Neutrophil (primary cell): ENCODE data around the gene VEGFC.

Experiments
- H3K27ac ChIP-seq: fragments of 200-600 bp; sonication (generic); 2 replicates; pipeline ENCODE4 v1.5.1; 2016; ENCODE audit warnings: mild to moderate bottlenecking, moderate library complexity
- H3K27me3 ChIP-seq: fragments of 200-600 bp; sonication (generic); 2 replicates; pipeline ENCODE4 v1.6.0; 2016; ENCODE audit warnings: mild to moderate bottlenecking
- H3K36me3 ChIP-seq: fragments of 200-600 bp; sonication (generic); 2 replicates; pipeline ENCODE4 v1.5.1; 2017
- H3K4me1 ChIP-seq, 2 experiments: fragments of 200-600 bp in 1 of 2; sonication (generic) in 1 of 2; 1 replicate in 1 of 2; 2 replicates in 1 of 2; pipeline versions ENCODE4 v1.5.1 to v1.6.1; 2013 to 2016; ENCODE audit warnings: low read depth in 1 of 2, low read length in 1 of 2, mild to moderate bottlenecking in 1 of 2, moderate library complexity in 1 of 2; ENCODE audit not compliant: control insufficient read depth in 1 of 2, insufficient read depth in 1 of 2
- H3K4me3 ChIP-seq, 2 experiments: fragments of 200-600 bp in 1 of 2; sonication (generic) in 1 of 2; 1 replicate in 1 of 2; 2 replicates in 1 of 2; pipeline ENCODE4 v1.5.1; 2013 to 2016; ENCODE audit warnings: low read depth in 1 of 2, low read length in 1 of 2, mild to moderate bottlenecking in 1 of 2, moderate library complexity in 1 of 2
- H3K9me3 ChIP-seq: fragments of 200-600 bp; sonication (generic); 2 replicates; pipeline ENCODE4 v1.5.1; 2016
- TF ChIP-seq, protein P1 (sequence below): fragments of 200-600 bp; sonication (generic); IDR thresholded peaks from 2 replicates; pipeline ENCODE4 v1.5.1; 2016; ENCODE audit warnings: antibody characterized with exemption

The VEGFC gene

DNA sequence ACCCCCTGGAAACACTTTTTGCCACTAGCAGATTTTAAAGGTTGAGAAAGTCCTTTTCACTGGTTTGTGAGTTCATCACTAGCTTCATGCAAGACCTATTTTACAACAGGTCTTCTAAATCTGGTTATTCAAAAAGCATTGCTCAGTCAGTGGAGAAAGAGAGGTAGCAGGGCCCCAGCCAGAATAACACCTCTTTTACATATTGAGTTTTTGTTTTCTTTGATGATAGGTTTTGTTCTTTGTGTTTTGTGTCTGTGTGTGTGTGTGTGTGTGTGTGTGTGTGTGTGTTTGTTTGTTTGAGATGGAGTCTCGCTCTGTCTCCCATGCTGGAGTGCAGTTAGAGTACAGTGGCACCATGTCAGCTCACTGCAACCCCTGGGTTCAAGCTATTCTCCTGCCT lies 2.7 kb upstream of the VEGFC start:
- Histone ChIP-seq H3K27ac (no peak overlapping the region), H3K9me3 (no peaks in the 10 kb centered on the region), H3K36me3 (no peaks in the 10 kb centered on the region), H3K4me1 (peaks cover 0 to 6% of the 10 kb centered on the region in 2 experiments), H3K27me3 (peaks cover 56% of the 10 kb centered on the region), H3K4me3 (no peak overlapping the region)
- TF ChIP-seq, protein P1, sequence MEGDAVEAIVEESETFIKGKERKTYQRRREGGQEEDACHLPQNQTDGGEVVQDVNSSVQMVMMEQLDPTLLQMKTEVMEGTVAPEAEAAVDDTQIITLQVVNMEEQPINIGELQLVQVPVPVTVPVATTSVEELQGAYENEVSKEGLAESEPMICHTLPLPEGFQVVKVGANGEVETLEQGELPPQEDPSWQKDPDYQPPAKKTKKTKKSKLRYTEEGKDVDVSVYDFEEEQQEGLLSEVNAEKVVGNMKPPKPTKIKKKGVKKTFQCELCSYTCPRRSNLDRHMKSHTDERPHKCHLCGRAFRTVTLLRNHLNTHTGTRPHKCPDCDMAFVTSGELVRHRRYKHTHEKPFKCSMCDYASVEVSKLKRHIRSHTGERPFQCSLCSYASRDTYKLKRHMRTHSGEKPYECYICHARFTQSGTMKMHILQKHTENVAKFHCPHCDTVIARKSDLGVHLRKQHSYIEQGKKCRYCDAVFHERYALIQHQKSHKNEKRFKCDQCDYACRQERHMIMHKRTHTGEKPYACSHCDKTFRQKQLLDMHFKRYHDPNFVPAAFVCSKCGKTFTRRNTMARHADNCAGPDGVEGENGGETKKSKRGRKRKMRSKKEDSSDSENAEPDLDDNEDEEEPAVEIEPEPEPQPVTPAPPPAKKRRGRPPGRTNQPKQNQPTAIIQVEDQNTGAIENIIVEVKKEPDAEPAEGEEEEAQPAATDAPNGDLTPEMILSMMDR = no peak

DNA sequence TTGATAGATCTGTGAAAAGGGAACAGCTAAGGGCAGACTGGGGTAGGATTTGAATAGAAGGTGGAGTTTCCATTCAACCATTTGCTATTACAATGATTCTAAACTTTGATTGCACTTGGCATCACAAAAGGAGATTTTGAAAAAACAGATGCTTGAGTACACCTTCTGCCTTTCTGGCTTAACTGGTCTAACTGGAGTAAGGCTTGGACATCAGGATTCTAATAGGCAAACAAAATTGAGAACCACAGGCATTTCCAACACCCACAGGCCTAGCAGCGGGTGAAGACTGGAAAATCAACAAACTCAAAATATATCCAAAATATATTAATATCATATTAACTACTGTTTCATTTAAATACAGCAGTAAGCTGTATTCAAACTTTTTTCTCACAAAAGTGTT lies 1.9 kb upstream of the VEGFC start:
- TF ChIP-seq, protein P1 = no peak
- H3K4me1 ChIP-seq = peaks cover 0 to 6% of the 10 kb centered on the region in 2 experiments
- no peaks in the 10 kb centered on the region for H3K36me3 ChIP-seq
- no peaks in the 10 kb centered on the region for H3K9me3 ChIP-seq
- H3K27ac ChIP-seq = no peak overlapping the region
- peaks cover 64% of the 10 kb centered on the region for H3K27me3 ChIP-seq
- H3K4me3 ChIP-seq = no peak overlapping the region

DNA sequence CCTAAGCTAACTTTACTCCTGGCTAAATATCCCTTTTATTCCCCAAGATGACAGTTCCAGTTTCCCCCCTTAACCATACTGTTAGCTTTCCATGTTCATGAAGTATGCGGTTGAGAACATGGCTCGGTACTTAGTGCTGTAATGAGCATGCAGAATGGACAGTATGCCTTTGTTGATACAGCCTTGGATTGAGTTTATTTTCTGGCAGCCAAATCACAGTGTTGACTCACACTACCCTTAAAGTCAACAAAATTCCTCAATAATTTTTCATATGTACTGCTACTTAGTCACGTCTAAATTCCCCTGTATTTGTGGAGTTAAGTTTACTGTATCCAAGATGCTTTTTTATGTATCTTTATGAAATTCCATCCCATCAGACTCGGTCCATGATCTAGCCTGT lies 1.4 kb upstream of the VEGFC start:
- Histone ChIP-seq H3K27me3 (peaks cover 69% of the 10 kb centered on the region), H3K36me3 (no peaks in the 10 kb centered on the region), H3K4me3 (no peak overlapping the region), H3K27ac (no peak overlapping the region), H3K9me3 (no peaks in the 10 kb centered on the region), H3K4me1 (peaks cover 0 to 6% of the 10 kb centered on the region in 2 experiments)
- TF ChIP-seq, protein P1 = no peak

DNA sequence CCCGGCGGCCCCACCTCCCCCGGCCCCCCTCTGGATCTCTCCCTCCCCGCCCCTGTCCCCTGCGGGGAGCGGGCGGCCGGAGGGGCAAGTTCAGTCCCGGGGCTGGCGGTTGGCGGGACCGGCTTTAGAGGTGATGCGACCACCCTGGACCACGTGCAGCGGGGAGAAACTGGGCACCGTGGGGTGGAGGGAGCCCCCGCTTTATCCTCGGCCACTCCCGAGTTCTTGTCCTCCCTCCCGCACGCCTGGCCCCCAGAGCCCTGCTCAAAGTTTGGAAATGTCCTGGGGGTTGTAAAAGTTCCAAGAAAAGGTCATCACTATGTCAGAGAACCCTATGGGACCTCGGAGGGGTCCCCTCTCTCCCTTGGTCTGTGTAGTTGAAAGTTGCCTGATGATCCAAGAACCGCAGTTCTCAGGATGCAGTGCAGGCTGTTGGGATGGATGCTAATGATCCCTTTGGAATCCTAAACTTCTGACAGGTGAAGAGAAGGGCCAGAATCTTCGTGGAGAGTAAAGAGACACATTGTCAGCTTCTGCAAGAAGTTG lies 411 bp upstream of the VEGFC start:
- no peak overlapping the region for H3K4me3 ChIP-seq
- no peaks in the 10 kb centered on the region for H3K9me3 ChIP-seq
- peaks cover 76% of the 10 kb centered on the region for H3K27me3 ChIP-seq

DNA sequence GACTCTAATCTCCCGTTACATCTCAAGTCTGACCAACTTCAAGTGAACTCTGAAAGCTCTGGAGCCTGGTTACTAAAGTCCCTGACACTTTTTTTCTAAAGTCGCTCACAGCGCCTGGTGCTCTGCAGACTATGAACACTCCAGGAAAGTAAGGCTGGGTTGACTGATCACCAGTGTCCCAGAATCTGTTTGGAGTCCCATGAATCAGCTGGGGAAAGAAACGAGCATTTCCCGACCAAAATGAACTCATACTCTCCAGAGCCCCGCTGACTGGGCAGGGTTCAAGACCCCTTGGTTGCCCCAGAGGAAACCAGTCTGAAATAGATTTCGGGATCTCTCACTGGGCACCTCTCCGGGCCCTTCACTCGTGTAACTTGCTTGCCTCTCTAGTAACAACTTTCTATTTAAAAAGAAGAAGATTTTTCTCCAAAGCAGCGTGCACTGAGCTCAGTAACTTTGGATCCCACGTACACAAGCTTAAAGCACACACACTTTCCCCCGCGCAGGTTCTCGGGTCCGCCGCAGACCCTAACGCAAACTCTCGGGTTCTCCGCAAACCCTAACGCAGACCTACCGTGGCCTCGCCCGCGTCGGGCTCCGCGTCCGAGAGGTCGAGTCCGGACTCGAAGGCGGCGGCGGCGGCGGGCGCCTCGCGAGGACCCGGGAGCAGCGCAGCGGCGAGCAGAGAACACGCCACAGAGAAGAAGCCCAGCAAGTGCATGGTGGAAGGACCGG lies 964 bp downstream of the VEGFC start:
- H3K4me3 ChIP-seq = no peak overlapping the region
- H3K36me3 ChIP-seq = no peaks in the 10 kb centered on the region
- TF ChIP-seq, protein P1 = no peak
- no peaks in the 10 kb centered on the region for H3K9me3 ChIP-seq
- H3K27me3 ChIP-seq = peaks cover 81% of the 10 kb centered on the region
- H3K4me1 ChIP-seq = peaks cover 0 to 6% of the 10 kb centered on the region in 2 experiments
- H3K27ac ChIP-seq = no peak overlapping the region

More for the DNA sequence above, 411 bp upstream of the VEGFC start:
- Histone ChIP-seq H3K36me3 (no peaks in the 10 kb centered on the region), H3K4me1 (peaks cover 0 to 6% of the 10 kb centered on the region in 2 experiments), H3K27ac (no peak overlapping the region)
- TF ChIP-seq, protein P1 = no peak
